Esophagus squamous epithelium (tissue), 5 donors: Measurements from ENCODE around the gene IVD. TPM values are rescaled to one million over a fixed set of nuclear protein-coding genes. Genes with fewer than 3 reads are reported as not detected.

Experiments
- DNase-seq: peaks from one replicate; lab custom pipeline; 2025; lab: John Stamatoyannopoulos, UW
- H3K27ac ChIP-seq, 4 donors: fragments of 200-600 bp; sonication (generic); one replicate each; pipeline ENCODE4 v1.5.1; 2016 to 2019; ENCODE audit warnings: mild to moderate bottlenecking in 1 of 4
- H3K27me3 ChIP-seq, 4 donors: fragments of 200-600 bp; sonication (generic); 1 replicate in 3 of 4; 2 replicates in 1 of 4; pipeline versions ENCODE4 v1.5.1 to v1.6.0; 2017 to 2021; ENCODE audit warnings: antibody characterized with exemption in 1 of 4
- H3K36me3 ChIP-seq, 3 donors: fragments of 200-600 bp; sonication (generic); one replicate each; pipeline ENCODE4 v1.5.1; 2016 to 2019
- H3K4me1 ChIP-seq, 3 donors: fragments of 200-600 bp; sonication (generic); one replicate each; pipeline ENCODE4 v1.5.1; 2017 to 2019
- H3K4me3 ChIP-seq, 4 donors: fragments of 200-600 bp; sonication (generic); 1 replicate in 3 of 4; 2 replicates in 1 of 4; pipeline ENCODE4 v1.5.1; 2016 to 2019; ENCODE audit warnings: mild to moderate bottlenecking in 2 of 4, moderate library complexity in 1 of 4
- H3K9me3 ChIP-seq, 3 donors: fragments of 200-600 bp; sonication (generic); one replicate each; pipeline ENCODE4 v1.5.1; 2016 to 2019
- POLR2A ChIP-seq, 4 donors: fragments of 450-650 bp; IDR thresholded peaks; one replicate each; pipeline ENCODE4 v1.6.1; 2017; ENCODE audit warnings: antibody characterized with exemption in 4 of 4, mild to moderate bottlenecking in 4 of 4, moderate library complexity in 3 of 4
- WGBS, 2 donors: methylation state at CpG; one replicate each; pipeline ENCODE4 v1.1.5; 2018; 5-methylcytosine and 5-hydroxymethylcytosine counted together
- intact Hi-C: fragments of 100-400 bp; cut with DNase I; formaldehyde crosslinking; loops from one replicate; pipeline ENCODE4 v1.15.0; 2022
- total RNA-seq, 4 donors: library from RNA; depleted of rRNA; stranded (reverse); fragments of >200 nt; gene quantifications; one replicate each; pipeline ENCODE4 v1.1.0, GENCODE V29; 2016
- TF ChIP-seq, protein P1 (sequence below), 6 experiments: fragments of 450-650 bp in 4 of 6; fragments of 200-600 bp in 2 of 6; sonication (generic) in 2 of 6; IDR thresholded peaks; one replicate each; pipeline ENCODE4 v1.5.1; 2016 to 2019; ENCODE audit warnings: antibody characterized with exemption in 6 of 6, mild to moderate bottlenecking in 4 of 6, moderate library complexity in 4 of 6
- donor health status: DM: yes; HTN: yes; CAD: no.

IVD gene
- total RNA-seq, 4 donors from 2014 or later: 10.7 to 42.2 (median 15.4) TPM

DNA sequence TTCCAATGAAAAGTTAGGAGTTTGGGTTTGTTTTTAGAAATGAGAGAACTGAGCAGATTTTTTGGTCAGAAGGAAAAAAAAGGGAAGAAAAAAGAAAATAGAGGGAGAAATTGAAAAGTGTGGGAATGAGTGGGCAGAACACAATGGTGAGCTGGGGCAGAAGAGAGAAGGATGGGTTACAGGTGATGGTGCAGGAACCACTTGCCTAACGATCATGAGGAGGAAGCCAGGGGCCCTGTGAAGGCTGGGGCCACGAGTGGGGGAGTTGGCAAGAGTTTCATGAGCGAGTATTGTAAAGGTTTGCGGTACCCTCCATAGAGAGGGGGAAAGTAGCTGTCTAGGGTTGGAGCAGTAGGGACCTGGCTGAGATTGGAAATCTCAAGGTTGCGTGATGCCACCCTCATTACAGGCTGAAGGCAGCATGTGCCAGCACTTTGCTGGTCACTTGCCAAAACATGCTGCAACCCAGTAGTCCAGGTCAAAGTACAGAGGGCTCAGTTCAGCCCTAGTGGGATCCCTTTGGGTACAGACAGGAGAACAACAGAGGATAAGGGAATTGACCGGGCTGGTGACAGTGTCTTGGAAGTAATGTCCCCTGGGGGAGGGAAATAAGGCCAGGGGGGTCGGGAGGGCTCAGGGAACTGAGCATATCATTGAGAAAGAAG is 6.6 kb downstream of the IVD start:
- WGBS, 2 donors: 76 to 78% methylated on average over 6 to 7 of the region's 7 CpGs

DNA sequence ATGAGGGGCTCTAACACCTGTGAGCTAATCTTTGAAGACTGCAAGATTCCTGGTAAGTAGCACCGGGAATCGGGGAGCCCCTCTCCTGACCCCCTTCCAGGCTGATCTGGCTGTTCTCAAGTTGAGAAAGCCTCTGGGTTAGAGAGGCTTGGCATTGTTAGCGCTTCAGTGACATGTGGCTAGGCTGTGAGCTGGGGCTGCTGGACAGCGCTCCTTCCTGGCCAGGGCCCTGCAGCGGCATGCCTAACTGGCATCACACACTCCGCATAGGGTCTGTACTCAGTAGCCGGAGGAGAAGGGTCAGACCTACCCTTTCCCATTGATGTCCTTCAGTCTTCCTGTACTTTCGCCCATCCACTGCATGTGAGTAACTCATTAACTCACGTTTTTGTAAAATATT is 7.4 kb downstream of the IVD start:
- no peak for TF ChIP-seq POLR2A (IDR thresholded peaks at IDR 0.05)
- TF ChIP-seq, protein P1, sequence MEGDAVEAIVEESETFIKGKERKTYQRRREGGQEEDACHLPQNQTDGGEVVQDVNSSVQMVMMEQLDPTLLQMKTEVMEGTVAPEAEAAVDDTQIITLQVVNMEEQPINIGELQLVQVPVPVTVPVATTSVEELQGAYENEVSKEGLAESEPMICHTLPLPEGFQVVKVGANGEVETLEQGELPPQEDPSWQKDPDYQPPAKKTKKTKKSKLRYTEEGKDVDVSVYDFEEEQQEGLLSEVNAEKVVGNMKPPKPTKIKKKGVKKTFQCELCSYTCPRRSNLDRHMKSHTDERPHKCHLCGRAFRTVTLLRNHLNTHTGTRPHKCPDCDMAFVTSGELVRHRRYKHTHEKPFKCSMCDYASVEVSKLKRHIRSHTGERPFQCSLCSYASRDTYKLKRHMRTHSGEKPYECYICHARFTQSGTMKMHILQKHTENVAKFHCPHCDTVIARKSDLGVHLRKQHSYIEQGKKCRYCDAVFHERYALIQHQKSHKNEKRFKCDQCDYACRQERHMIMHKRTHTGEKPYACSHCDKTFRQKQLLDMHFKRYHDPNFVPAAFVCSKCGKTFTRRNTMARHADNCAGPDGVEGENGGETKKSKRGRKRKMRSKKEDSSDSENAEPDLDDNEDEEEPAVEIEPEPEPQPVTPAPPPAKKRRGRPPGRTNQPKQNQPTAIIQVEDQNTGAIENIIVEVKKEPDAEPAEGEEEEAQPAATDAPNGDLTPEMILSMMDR (IDR thresholded peaks at IDR 0.05): no peak
- Histone ChIP-seq H3K27me3 (no peaks in the 10 kb centered on the region), H3K36me3 (peaks cover 0 to 99% (median 18%) of the 10 kb centered on the region in 3 donors), H3K9me3 (no peaks in the 10 kb centered on the region), H3K4me3 (no peak overlapping the region), H3K27ac (no peak overlapping the region), H3K4me1 (no peaks in the 10 kb centered on the region)
- 90 to 91% methylated on average over 7 to 9 of the region's 9 CpGs for WGBS, 2 donors
- intact Hi-C loops: loop anchor here (10.0 kb wide), 1 partner anchor 48 kb away; no protein-coding TSS in a partner anchor
- DNase-seq: no peak

More for the DNA sequence above, 6.6 kb downstream of the IVD start:
- Histone ChIP-seq H3K27me3 (no peaks in the 10 kb centered on the region), H3K4me3 (no peak overlapping the region), H3K9me3 (no peaks in the 10 kb centered on the region), H3K4me1 (peaks cover 0 to 5% (median 0%) of the 10 kb centered on the region in 3 donors), H3K36me3 (peaks cover 0 to 99% (median 18%) of the 10 kb centered on the region in 3 donors), H3K27ac (no peak overlapping the region)
- intact Hi-C loops: loop anchor here (10.0 kb wide), 1 partner anchor 47 kb away; no protein-coding TSS in a partner anchor
- no peak for TF ChIP-seq POLR2A (IDR thresholded peaks at IDR 0.05)
- TF ChIP-seq, protein P1 (IDR thresholded peaks at IDR 0.05): no peak
- DNase-seq: no peak

DNA sequence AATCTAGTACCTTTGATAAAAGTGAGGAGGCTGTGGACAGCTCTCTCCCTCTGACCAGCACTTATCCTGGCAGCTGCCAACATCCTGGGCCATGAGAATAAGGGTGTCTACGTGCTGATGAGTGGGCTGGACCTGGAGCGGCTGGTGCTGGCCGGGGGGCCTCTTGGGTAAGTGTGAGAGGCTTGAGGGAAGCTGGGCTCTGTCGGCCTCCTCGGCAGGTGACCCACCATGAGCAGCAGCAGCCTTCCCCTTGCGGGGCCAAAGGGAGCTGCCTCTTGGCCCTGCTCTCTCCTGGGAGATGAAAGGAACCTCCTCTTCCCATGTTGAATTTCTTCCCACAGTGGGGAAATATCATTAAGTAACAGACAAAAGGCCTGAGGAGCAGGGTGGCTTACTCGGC is 9.2 kb downstream of the IVD start:
- Histone ChIP-seq H3K4me1 (no peaks in the 10 kb centered on the region), H3K9me3 (no peaks in the 10 kb centered on the region), H3K4me3 (no peak overlapping the region), H3K36me3 (peaks cover 0 to 97% (median 18%) of the 10 kb centered on the region in 3 donors), H3K27me3 (no peaks in the 10 kb centered on the region), H3K27ac (no peak overlapping the region)
- TF ChIP-seq, protein P1 (IDR thresholded peaks at IDR 0.05): no peak
- no peak for TF ChIP-seq POLR2A (IDR thresholded peaks at IDR 0.05)
- DNase-seq: no peak
- intact Hi-C loops: loop anchor here (10.0 kb wide), 1 partner anchor 50 kb away; no protein-coding TSS in a partner anchor
- 57 to 86% methylated on average over 1 to 4 of the region's 7 CpGs for WGBS, 2 donors

DNA sequence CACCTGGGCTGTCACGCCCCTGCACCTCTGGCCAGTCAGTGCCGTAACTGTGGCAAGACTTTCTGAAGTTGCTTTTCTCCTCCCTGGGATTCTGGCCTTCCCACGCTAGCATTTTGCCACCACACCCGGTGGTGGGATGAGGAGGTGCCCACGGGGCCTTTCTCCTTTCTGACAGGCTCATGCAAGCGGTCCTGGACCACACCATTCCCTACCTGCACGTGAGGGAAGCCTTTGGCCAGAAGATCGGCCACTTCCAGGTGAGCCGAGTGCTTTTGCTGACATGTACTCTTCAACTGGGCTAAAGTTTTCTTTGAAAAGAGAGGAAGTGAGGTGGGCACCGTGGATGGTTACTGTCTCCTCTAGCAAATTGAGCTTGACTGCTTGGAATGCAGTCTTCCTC is 9.6 kb downstream of the IVD start:
- Histone ChIP-seq H3K4me1 (peaks cover 0 to 3% (median under 1%) of the 10 kb centered on the region in 3 donors), H3K9me3 (no peaks in the 10 kb centered on the region), H3K27ac (no peak overlapping the region), H3K4me3 (no peak overlapping the region), H3K27me3 (no peaks in the 10 kb centered on the region), H3K36me3 (peaks cover 0 to 93% (median 18%) of the 10 kb centered on the region in 3 donors)
- TF ChIP-seq, protein P1 (IDR thresholded peaks at IDR 0.05): no peak
- no peak for TF ChIP-seq POLR2A (IDR thresholded peaks at IDR 0.05)
- no peak for DNase-seq
- WGBS, 2 donors: 81% methylated on average over 6 of the region's 10 CpGs; no CpG with 5 or more reads in 1 of the 2 donors
- intact Hi-C loops: loop anchor here (10.0 kb wide), 1 partner anchor 50 kb away; no protein-coding TSS in a partner anchor

DNA sequence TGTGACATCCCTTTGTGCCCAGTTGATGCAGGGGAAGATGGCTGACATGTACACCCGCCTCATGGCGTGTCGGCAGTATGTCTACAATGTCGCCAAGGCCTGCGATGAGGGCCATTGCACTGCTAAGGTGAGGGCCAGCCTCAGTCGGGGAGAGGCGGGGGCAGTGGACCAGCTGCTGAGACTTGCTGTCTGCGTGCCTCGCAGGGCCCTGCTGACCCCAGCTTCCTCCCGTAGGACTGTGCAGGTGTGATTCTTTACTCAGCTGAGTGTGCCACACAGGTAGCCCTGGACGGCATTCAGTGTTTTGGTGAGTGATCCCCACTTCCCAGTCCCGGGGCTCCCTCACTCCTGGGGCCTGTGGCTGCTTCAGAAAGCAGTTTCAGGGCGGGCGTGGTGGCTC is 10.5 kb downstream of the IVD start:
- Histone ChIP-seq H3K36me3 (peaks cover 0 to 85% (median 17%) of the 10 kb centered on the region in 3 donors), H3K27ac (no peak overlapping the region), H3K27me3 (no peaks in the 10 kb centered on the region), H3K4me1 (peaks cover under 1 to 11% (median 9%) of the 10 kb centered on the region in 3 donors), H3K4me3 (no peak overlapping the region), H3K9me3 (no peaks in the 10 kb centered on the region)
- WGBS, 2 donors: 60% methylated on average over 1 of the region's 14 CpGs; no CpG with 5 or more reads in 1 of the 2 donors
- DNase-seq: no peak
- TF ChIP-seq, protein P1 (IDR thresholded peaks at IDR 0.05): no peak
- no peak for TF ChIP-seq POLR2A (IDR thresholded peaks at IDR 0.05)
- intact Hi-C loops: loop anchor here (10.0 kb wide), 1 partner anchor 51 kb away; no protein-coding TSS in a partner anchor
